Activated gamma-delta T cell (primary cell): ENCODE results near the gene DFFA.

Experiments used
- DNase-seq: peaks from one replicate; lab custom pipeline; 2025; lab: John Stamatoyannopoulos, UW
- total RNA-seq, 2 donors: gene quantifications; one replicate each; lab custom pipeline; 2026; lab: John Stamatoyannopoulos, UW

The DFFA gene
- total RNA-seq, result 67.5 to 74.3 reads per million in 2 donors

- DNase-seq, result peak; percentile 61
Observed at GRCh38 chr1:10472220-10473144, at the start of gene DFFA. Gene DFFA (minus strand): TSS chr1:10472529. CDS start chr1:10472458, 71 bp downstream.

- DNase-seq, result no peak
Observed at GRCh38 chr1:10521537-10522157, 49.3 kb upstream of the DFFA start.

GRCh38 chr1:10520952-10521351 is 48.6 kb upstream of the DFFA start:
- DNase-seq, result no peak

- DNase-seq, result no peak
Observed at GRCh38 chr1:10520497-10520896, 48.2 kb upstream of the DFFA start.

- no peak for DNase-seq
Observed at GRCh38 chr1:10519016-10519417, 46.7 kb upstream of the DFFA start.

- no peak for DNase-seq
Observed at GRCh38 chr1:10517677-10517982, 45.3 kb upstream of the DFFA start.

- DNase-seq, result no peak
Observed at GRCh38 chr1:10516925-10517676, 44.8 kb upstream of the DFFA start.

- DNase-seq, result no peak
Observed at GRCh38 chr1:10515976-10516750, 43.8 kb upstream of the DFFA start.

- no peak for DNase-seq
Observed at GRCh38 chr1:10515301-10515975, 43.1 kb upstream of the DFFA start.

- DNase-seq, result no peak
Observed at GRCh38 chr1:10514490-10515235, 42.3 kb upstream of the DFFA start.

GRCh38 chr1:10513199-10513598 is 40.9 kb upstream of the DFFA start:
- DNase-seq, result no peak

- DNase-seq, result no peak
Observed at GRCh38 chr1:10511494-10511885, 39.2 kb upstream of the DFFA start.

- DNase-seq, result no peak
Observed at GRCh38 chr1:10510520-10511493, 38.5 kb upstream of the DFFA start.

GRCh38 chr1:10509809-10510509 is 37.6 kb upstream of the DFFA start:
- no peak for DNase-seq

- DNase-seq, result no peak
Observed at GRCh38 chr1:10508511-10508951, 36.2 kb upstream of the DFFA start.

GRCh38 chr1:10507111-10507879 is 35.0 kb upstream of the DFFA start:
- DNase-seq, result no peak

- DNase-seq, result no peak
Observed at GRCh38 chr1:10506677-10507047, 34.3 kb upstream of the DFFA start.
